Stomach (tissue), 4 donors: Measurements from ENCODE around the gene LRP1B.

ENCODE experiments used
- CTCF ChIP-seq, 7 experiments: fragments of 450-650 bp in 4 of 7; fragments of 200-600 bp in 3 of 7; sonication (generic) in 3 of 7; IDR thresholded peaks; one replicate each; pipeline ENCODE4 v1.5.1; 2016 to 2019; ENCODE audit warnings: antibody characterized with exemption in 7 of 7, control low read depth in 2 of 7, mild to moderate bottlenecking in 1 of 7
- POLR2A ChIP-seq, 4 donors: fragments of 450-650 bp; IDR thresholded peaks; one replicate each; pipeline ENCODE4 v1.6.1; 2016; ENCODE audit warnings: antibody characterized with exemption in 4 of 4, control low read depth in 2 of 4, mild to moderate bottlenecking in 1 of 4, moderate library complexity in 1 of 4
- POLR2AphosphoS5 ChIP-seq, 3 donors: sonication (generic); formaldehyde crosslinking; IDR thresholded peaks; one replicate each; pipeline ENCODE4 v1.6.1; 2016; ENCODE audit warnings: antibody characterized with exemption in 3 of 3

- TF ChIP-seq CTCF (IDR thresholded peaks at IDR 0.05) (no peak), POLR2AphosphoS5 (IDR thresholded peaks at IDR 0.05) (no peak), POLR2A (IDR thresholded peaks at IDR 0.05) (no peak)
These were observed 719.4 kb downstream of the LRP1B start for GRCh38 chr2:141411419-141411818.
